ENCODE measurements around the gene NDUFAF5.

GRCh38 chr20:13852306-13852705 is 67.5 kb downstream of the NDUFAF5 start:
- TF ChIP-seq POLR2A (IDR thresholded peaks at IDR 0.05; ENCODE audit: low read depth, low read length) (no peak), POLR2AphosphoS5 (IDR thresholded peaks at IDR 0.05; ENCODE audit: low read depth, low read length) (no peak), TAF1 (IDR thresholded peaks at IDR 0.05; ENCODE audit: low read depth, low read length) (no peak)

Measured in GM12891 (cell line).